MCF 10A (cell line): Measurements from ENCODE around the gene NECAB2. TPM values are rescaled to one million over a fixed set of nuclear protein-coding genes. Genes with fewer than 3 reads are reported as not detected.

Experiments used
- BruUV-seq: library from RNA; stranded (reverse); fragments of 400-500 nt; replicated peaks from 2 replicates; lab custom pipeline; 2021; lab: Mats Ljungman, UMichigan
- CTCF ChIA-PET: fragments of 300-600 bp; sonication (Branson Sonifier 250); formaldehyde crosslinking; extraction: SDS; loops from one replicate; lab custom pipeline; 2021; ENCODE audit warnings: antibody characterized with exemption, inconsistent platforms; lab: Yijun Ruan, JAX
- POLR2A ChIA-PET: fragments of 300-600, 350-650 bp; sonication (Branson Sonifier 250); formaldehyde crosslinking; extraction: SDS; loops from one replicate; lab custom pipeline; 2020; ENCODE audit warnings: antibody characterized with exemption, inconsistent platforms; lab: Yijun Ruan, JAX
- DNase-seq: peaks from one replicate; pipeline ENCODE4 v3.0.0-alpha.2; 2018; ENCODE audit not compliant: unreplicated experiment
- H3K27ac Mint-ChIP-seq: one replicate; pipeline ENCODE4 v1.8.0; 2022; ENCODE audit warnings: mild to moderate bottlenecking, low read depth, mixed read lengths; ENCODE audit not compliant: unreplicated experiment
- H3K27me3 Mint-ChIP-seq: one replicate; pipeline ENCODE4 v1.8.0; 2022; ENCODE audit warnings: mixed read lengths; ENCODE audit not compliant: insufficient read depth, unreplicated experiment
- H3K36me3 Mint-ChIP-seq: one replicate; pipeline ENCODE4 v1.8.0; 2022; ENCODE audit warnings: mild to moderate bottlenecking, moderate library complexity, mixed read lengths; ENCODE audit not compliant: insufficient read depth, unreplicated experiment
- H3K4me1 Mint-ChIP-seq: one replicate; pipeline ENCODE4 v1.8.0; 2022; ENCODE audit warnings: mixed read lengths; ENCODE audit not compliant: insufficient read depth, unreplicated experiment
- H3K4me3 Mint-ChIP-seq: one replicate; pipeline ENCODE4 v1.8.0; 2022; ENCODE audit warnings: mild to moderate bottlenecking, moderate library complexity, mixed read lengths; ENCODE audit not compliant: unreplicated experiment
- H3K9me3 Mint-ChIP-seq: one replicate; pipeline ENCODE4 v1.8.0; 2022; ENCODE audit warnings: mixed read lengths; ENCODE audit not compliant: unreplicated experiment
- intact Hi-C: fragments of 100-400 bp; cut with micrococcal nuclease; formaldehyde crosslinking; loops from 2 replicates; pipeline ENCODE4 v1.14.1; 2022
- total RNA-seq: library from RNA; stranded (reverse); gene quantifications from 2 replicates; pipeline ENCODE4 v1.2.3, GENCODE V29; 2022
- TF ChIP-seq, protein P1 (sequence below): fragments of 200-600 bp; IDR thresholded peaks from one replicate; pipeline ENCODE4 v1.8.0; 2022; ENCODE audit warnings: antibody characterized with exemption, mild to moderate bottlenecking; ENCODE audit not compliant: unreplicated experiment

NECAB2 gene
- total RNA-seq, 1 experiment from 2014 or later, result 2.3 TPM

DNA sequence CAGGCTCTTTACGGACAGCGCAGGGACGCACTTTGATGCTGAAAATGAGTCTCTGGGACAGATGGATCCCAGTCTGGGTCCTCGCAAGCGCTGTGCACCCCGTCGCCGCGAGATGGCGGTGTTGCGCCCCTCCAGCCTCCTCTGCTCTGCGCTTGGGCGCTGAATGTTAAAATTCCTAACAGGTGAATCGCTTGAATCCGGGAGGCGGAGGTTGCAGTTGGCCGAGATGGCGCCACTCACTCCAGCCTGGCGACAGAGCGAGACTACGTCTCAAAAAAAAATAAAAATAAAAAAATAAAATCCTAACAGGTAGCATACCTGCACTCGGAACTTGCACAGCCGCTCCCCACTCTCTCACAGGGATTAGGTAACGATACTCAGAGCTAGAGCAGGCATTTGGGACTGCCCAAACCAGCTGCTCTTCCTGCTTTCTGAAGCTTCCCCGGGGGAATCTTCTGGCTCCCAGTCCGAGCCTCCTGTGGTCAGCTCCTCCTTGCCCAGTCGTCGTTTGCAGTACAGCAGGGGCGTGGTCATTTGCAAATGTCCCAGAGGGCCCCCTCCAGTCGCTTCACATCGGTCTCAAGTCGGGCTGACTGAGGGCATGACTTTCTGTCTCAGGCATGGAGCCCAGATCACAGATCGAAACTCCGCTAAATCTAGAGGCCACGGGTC, 41.2 kb upstream of the NECAB2 start:
- CTCF ChIA-PET, result interaction anchor here (0.6 to 5.3 kb wide), 36 partner anchors 10 to 483 kb away, joined by 3 to 71 read pairs (median 3); partner anchors contain the start of genes HSBP1, MLYCD and OSGIN1
- DNase-seq, result peak; percentile 86
- TF ChIP-seq, protein P1, sequence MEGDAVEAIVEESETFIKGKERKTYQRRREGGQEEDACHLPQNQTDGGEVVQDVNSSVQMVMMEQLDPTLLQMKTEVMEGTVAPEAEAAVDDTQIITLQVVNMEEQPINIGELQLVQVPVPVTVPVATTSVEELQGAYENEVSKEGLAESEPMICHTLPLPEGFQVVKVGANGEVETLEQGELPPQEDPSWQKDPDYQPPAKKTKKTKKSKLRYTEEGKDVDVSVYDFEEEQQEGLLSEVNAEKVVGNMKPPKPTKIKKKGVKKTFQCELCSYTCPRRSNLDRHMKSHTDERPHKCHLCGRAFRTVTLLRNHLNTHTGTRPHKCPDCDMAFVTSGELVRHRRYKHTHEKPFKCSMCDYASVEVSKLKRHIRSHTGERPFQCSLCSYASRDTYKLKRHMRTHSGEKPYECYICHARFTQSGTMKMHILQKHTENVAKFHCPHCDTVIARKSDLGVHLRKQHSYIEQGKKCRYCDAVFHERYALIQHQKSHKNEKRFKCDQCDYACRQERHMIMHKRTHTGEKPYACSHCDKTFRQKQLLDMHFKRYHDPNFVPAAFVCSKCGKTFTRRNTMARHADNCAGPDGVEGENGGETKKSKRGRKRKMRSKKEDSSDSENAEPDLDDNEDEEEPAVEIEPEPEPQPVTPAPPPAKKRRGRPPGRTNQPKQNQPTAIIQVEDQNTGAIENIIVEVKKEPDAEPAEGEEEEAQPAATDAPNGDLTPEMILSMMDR, result peak; percentile 86
- Mint-ChIP-seq H3K9me3 (no peaks in the 10 kb centered on the region), H3K27ac (no peak overlapping the region), H3K4me1 (peaks cover 5% of the 10 kb centered on the region), H3K36me3 (peaks cover 17% of the 10 kb centered on the region), H3K4me3 (peak overlapping the region; percentile 62), H3K27me3 (no peaks in the 10 kb centered on the region)
- intact Hi-C loops, result loop anchor here (1.0 kb wide), 3 partner anchors 26 to 138 kb away; partner anchors contain the start of gene OSGIN1
- POLR2A ChIA-PET, result interaction anchor here (0.8 to 5.2 kb wide), 8 partner anchors 10 to 170 kb away, joined by 3 to 58 read pairs (median 3); partner anchors contain the start of gene OSGIN1
- no TSS peak for BruUV-seq

- peaks cover 17% of the 10 kb centered on the region for H3K36me3 Mint-ChIP-seq
- CTCF ChIA-PET, result interaction anchor here (0.6 to 5.3 kb wide), 12 partner anchors 8 to 886 kb away, joined by 3 to 71 read pairs (median 4); partner anchors contain the start of genes MLYCD and OSGIN1
- no peaks in the 10 kb centered on the region for H3K9me3 Mint-ChIP-seq
- POLR2A ChIA-PET, result interaction anchor here (0.6 to 5.2 kb wide), 4 partner anchors 25 to 168 kb away, joined by 3 to 58 read pairs (median 6); partner anchors contain the start of genes MLYCD and OSGIN1
- peak; percentile 73 for DNase-seq
- no TSS peak for BruUV-seq
- TF ChIP-seq, protein P1, result no peak
- intact Hi-C loops, result no loop called here
- H3K27me3 Mint-ChIP-seq, result no peaks in the 10 kb centered on the region
- no peak overlapping the region for H3K4me3 Mint-ChIP-seq
- peaks cover 5% of the 10 kb centered on the region for H3K4me1 Mint-ChIP-seq
- H3K27ac Mint-ChIP-seq, result no peak overlapping the region
These were observed 39.5 kb upstream of the NECAB2 start for GRCh38 chr16:83928341-83929055.

GRCh38 chr16:83929811-83930555, 38.1 kb upstream of the NECAB2 start:
- no peak for DNase-seq
- H3K27ac Mint-ChIP-seq, result no peak overlapping the region
- POLR2A ChIA-PET, result interaction anchor here (0.6 to 5.2 kb wide), 2 partner anchors 23 to 83 kb away, joined by 3 to 58 read pairs; partner anchors contain the start of gene OSGIN1
- peaks cover 11% of the 10 kb centered on the region for H3K27me3 Mint-ChIP-seq
- TF ChIP-seq, protein P1, result no peak
- peaks cover 5% of the 10 kb centered on the region for H3K4me1 Mint-ChIP-seq
- H3K4me3 Mint-ChIP-seq, result no peak overlapping the region
- intact Hi-C loops, result no loop called here
- CTCF ChIA-PET, result interaction anchor here (1.1 to 5.3 kb wide), 4 partner anchors 8 to 136 kb away, joined by 4 to 71 read pairs (median 6); partner anchors contain the start of gene OSGIN1
- H3K36me3 Mint-ChIP-seq, result peaks cover 17% of the 10 kb centered on the region
- no TSS peak for BruUV-seq
- H3K9me3 Mint-ChIP-seq, result no peaks in the 10 kb centered on the region
